WTC11 (cell line): Measurements from ENCODE around the gene UCK1.

Source experiments
- CREB1 ChIP-seq: sonication (generic); formaldehyde crosslinking; IDR thresholded peaks from 2 replicates; pipeline ENCODE4 v1.8.0; 2023; ENCODE audit warnings: mild to moderate bottlenecking, missing genetic modification reagents
- CTCF ChIP-seq: fragments of 200-600 bp; IDR thresholded peaks from 2 replicates; pipeline ENCODE4 v1.8.0; 2022; ENCODE audit warnings: antibody characterized with exemption
- MAX ChIP-seq: sonication (generic); formaldehyde crosslinking; IDR thresholded peaks from 2 replicates; pipeline ENCODE4 v1.8.0; 2022; ENCODE audit warnings: mild to moderate bottlenecking, missing genetic modification reagents
- SMAD4 ChIP-seq: sonication (generic); formaldehyde crosslinking; IDR thresholded peaks from 2 replicates; pipeline ENCODE4 v1.8.0; 2022; ENCODE audit warnings: mild to moderate bottlenecking, missing genetic modification reagents
- TEAD1 ChIP-seq: sonication (generic); formaldehyde crosslinking; IDR thresholded peaks from 2 replicates; pipeline ENCODE4 v1.8.0; 2022; ENCODE audit warnings: mild to moderate bottlenecking, missing genetic modification reagents

DNA sequence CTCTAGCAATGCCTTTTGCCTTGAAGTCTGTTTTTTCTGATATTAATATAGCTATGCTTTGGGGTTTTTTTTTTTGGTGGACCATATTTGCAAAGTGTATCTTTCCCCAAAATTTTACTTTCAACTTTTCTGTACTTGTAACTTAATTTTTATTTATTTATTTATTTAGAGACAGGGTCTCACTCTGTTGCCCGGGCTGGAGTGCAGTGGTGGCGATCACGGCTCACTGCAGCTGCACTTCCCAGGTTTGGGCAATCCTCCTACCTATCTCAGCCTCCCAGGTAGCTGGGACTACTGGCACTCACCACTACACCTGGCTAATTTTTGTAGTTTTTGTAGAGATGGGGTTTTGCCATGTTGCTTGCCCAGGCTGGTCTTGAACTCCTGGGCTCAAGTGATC is 35.1 kb upstream of the UCK1 start:
- TF ChIP-seq CREB1 (CRISPR knock-in tag) = no peak
- no peak for TF ChIP-seq MAX
- no peak for TF ChIP-seq CTCF
- no peak for TF ChIP-seq SMAD4 (CRISPR knock-in tag)
- no peak for TF ChIP-seq TEAD1
